ENCODE results near the gene HOXC10.

GRCh38 chr12:54017878-54018467, 33.0 kb downstream of the HOXC10 start:
- TF ChIP-seq CTCF (IDR thresholded peaks at IDR 0.05; ENCODE audit: poor library complexity) (no peak), EZH2 (IDR thresholded peaks at IDR 0.05; ENCODE audit: borderline replicate concordance) (no peak)

Data from hepatocyte (in vitro differentiated cells).